ENCODE results near the gene ABCD1.

GRCh38 chrX:153704021-153704526 is 20.6 kb upstream of the ABCD1 start:
- no peak for TF ChIP-seq ZNF124 (CRISPR knock-in tag; IDR thresholded peaks at IDR 0.05)
- no peak for TF ChIP-seq HDAC6 (IDR thresholded peaks at IDR 0.05; ENCODE audit: low read depth, low read length)
- TF ChIP-seq REST (IDR thresholded peaks at IDR 0.05; ENCODE audit: borderline replicate concordance) = no peak
- TF ChIP-seq REST (CRISPR knock-in tag; IDR thresholded peaks at IDR 0.05; ENCODE audit: low read depth) = no peak
- TF ChIP-seq, protein P1, sequence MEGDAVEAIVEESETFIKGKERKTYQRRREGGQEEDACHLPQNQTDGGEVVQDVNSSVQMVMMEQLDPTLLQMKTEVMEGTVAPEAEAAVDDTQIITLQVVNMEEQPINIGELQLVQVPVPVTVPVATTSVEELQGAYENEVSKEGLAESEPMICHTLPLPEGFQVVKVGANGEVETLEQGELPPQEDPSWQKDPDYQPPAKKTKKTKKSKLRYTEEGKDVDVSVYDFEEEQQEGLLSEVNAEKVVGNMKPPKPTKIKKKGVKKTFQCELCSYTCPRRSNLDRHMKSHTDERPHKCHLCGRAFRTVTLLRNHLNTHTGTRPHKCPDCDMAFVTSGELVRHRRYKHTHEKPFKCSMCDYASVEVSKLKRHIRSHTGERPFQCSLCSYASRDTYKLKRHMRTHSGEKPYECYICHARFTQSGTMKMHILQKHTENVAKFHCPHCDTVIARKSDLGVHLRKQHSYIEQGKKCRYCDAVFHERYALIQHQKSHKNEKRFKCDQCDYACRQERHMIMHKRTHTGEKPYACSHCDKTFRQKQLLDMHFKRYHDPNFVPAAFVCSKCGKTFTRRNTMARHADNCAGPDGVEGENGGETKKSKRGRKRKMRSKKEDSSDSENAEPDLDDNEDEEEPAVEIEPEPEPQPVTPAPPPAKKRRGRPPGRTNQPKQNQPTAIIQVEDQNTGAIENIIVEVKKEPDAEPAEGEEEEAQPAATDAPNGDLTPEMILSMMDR (IDR thresholded peaks at IDR 0.05 in 2 of 3, conservative IDR thresholded peaks at IDR 0.05 in 1 of 3; ENCODE audit: insufficient read depth in 2 of 3, low read depth in 1 of 3, low read length in 3 of 3) = no peak
- no peak for TF ChIP-seq EP300 (IDR thresholded peaks at IDR 0.05; ENCODE audit: low read length)
- no peak for TF ChIP-seq SMARCB1 (IDR thresholded peaks at IDR 0.05; ENCODE audit: insufficient read length, low read depth)
- TF ChIP-seq RBFOX2 (IDR thresholded peaks at IDR 0.05; ENCODE audit: low read depth, low read length) = no peak
- TF ChIP-seq CBX5 (IDR thresholded peaks at IDR 0.05; ENCODE audit: borderline replicate concordance, low read depth) = no peak
- no peak for TF ChIP-seq PKNOX1 (IDR thresholded peaks at IDR 0.05)
- TF ChIP-seq, protein P2, sequence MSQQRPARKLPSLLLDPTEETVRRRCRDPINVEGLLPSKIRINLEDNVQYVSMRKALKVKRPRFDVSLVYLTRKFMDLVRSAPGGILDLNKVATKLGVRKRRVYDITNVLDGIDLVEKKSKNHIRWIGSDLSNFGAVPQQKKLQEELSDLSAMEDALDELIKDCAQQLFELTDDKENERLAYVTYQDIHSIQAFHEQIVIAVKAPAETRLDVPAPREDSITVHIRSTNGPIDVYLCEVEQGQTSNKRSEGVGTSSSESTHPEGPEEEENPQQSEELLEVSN (IDR thresholded peaks at IDR 0.05; ENCODE audit: borderline replicate concordance in 1 of 2, extremely low read depth in 1 of 2, insufficient read depth in 1 of 2, insufficient read length in 1 of 2, low read depth in 1 of 2, low read length in 1 of 2, poor library complexity in 1 of 2, severe bottlenecking in 1 of 2) = no peak
